Gastrocnemius medialis (tissue), 4 donors: ENCODE data around the gene ARRB1. TPM values are rescaled to one million over a fixed set of nuclear protein-coding genes. Genes with fewer than 3 reads are reported as not detected.

Source experiments
- ATAC-seq, 2 donors: fragments of 150-250 bp; one replicate each; pipeline ENCODE4 v1.9.1; 2016
- DNase-seq, 2 donors: peaks; one replicate each; pipeline ENCODE4 v3.0.0-alpha.2; 2019
- H3K27ac ChIP-seq, 4 donors: fragments of 200-600 bp; sonication (generic); 1 replicate in 1 of 4; 2 replicates in 3 of 4; pipeline ENCODE4 v1.5.1; 2016 to 2018; ENCODE audit warnings: mild to moderate bottlenecking in 2 of 4, moderate library complexity in 1 of 4
- H3K27me3 ChIP-seq, 3 donors: fragments of 200-600 bp; sonication (generic) in 2 of 3; 1 replicate in 1 of 3; 2 replicates in 2 of 3; pipeline versions ENCODE4 v1.5.1 to v1.6.0; 2016 to 2019; ENCODE audit warnings: mild to moderate bottlenecking in 1 of 3, moderate library complexity in 1 of 3
- H3K36me3 ChIP-seq, 2 donors: fragments of 200-600 bp; sonication (generic) in 1 of 2; one replicate each; pipeline ENCODE4 v1.5.1; 2017 to 2018
- H3K4me1 ChIP-seq, 2 donors: fragments of 200-600 bp; sonication (generic) in 1 of 2; one replicate each; pipeline ENCODE4 v1.5.1; 2016 to 2017; ENCODE audit warnings: mild to moderate bottlenecking in 2 of 2
- H3K4me3 ChIP-seq, 4 donors: fragments of 200-600 bp; sonication (generic) in 3 of 4; 1 replicate in 1 of 4; 2 replicates in 3 of 4; pipeline ENCODE4 v1.5.1; 2016 to 2019; ENCODE audit warnings: mild to moderate bottlenecking in 2 of 4
- H3K9me3 ChIP-seq, 3 donors: fragments of 200-600 bp; sonication (generic) in 2 of 3; 1 replicate in 1 of 3; 2 replicates in 2 of 3; pipeline ENCODE4 v1.5.1; 2016 to 2019
- POLR2A ChIP-seq, 2 donors: fragments of 450-650 bp; IDR thresholded peaks; one replicate each; pipeline ENCODE4 v1.6.1; 2017; ENCODE audit warnings: antibody characterized with exemption in 2 of 2, mild to moderate bottlenecking in 2 of 2, moderate library complexity in 2 of 2
- in situ Hi-C, 4 donors: fragments of 200-750 bp; cut with MboI; loops; one replicate each; pipeline versions ENCODE4 v1.15.0 to v1.8.0; 2017; ENCODE audit warnings: low sequenced_read_pairs in 4 of 4
- intact Hi-C: fragments of 100-400 bp; cut with DNase I; formaldehyde crosslinking; loops from one replicate; pipeline ENCODE4 v1.15.1; 2023; ENCODE audit warnings: low total_unique reads
- total RNA-seq, 4 donors: library from RNA; depleted of rRNA; stranded (reverse); fragments of >200 nt; gene quantifications; one replicate each; pipeline versions ENCODE4 v1.1.0 to v1.2.3, GENCODE V29; 2016
- TF ChIP-seq, protein P1 (sequence below), 5 experiments: fragments of 450-650 bp in 3 of 5; fragments of 200-600 bp in 2 of 5; sonication (generic) in 2 of 5; IDR thresholded peaks in 4 of 5; conservative IDR thresholded peaks in 1 of 5; 1 replicate in 4 of 5; 2 replicates in 1 of 5; pipeline ENCODE4 v1.5.1; 2016 to 2019; ENCODE audit warnings: antibody characterized with exemption in 5 of 5, mild to moderate bottlenecking in 3 of 5, moderate library complexity in 3 of 5

Gene ARRB1
- total RNA-seq, 4 donors from 2014 or later: 4.3 to 11.8 (median 5.4) TPM

DNA sequence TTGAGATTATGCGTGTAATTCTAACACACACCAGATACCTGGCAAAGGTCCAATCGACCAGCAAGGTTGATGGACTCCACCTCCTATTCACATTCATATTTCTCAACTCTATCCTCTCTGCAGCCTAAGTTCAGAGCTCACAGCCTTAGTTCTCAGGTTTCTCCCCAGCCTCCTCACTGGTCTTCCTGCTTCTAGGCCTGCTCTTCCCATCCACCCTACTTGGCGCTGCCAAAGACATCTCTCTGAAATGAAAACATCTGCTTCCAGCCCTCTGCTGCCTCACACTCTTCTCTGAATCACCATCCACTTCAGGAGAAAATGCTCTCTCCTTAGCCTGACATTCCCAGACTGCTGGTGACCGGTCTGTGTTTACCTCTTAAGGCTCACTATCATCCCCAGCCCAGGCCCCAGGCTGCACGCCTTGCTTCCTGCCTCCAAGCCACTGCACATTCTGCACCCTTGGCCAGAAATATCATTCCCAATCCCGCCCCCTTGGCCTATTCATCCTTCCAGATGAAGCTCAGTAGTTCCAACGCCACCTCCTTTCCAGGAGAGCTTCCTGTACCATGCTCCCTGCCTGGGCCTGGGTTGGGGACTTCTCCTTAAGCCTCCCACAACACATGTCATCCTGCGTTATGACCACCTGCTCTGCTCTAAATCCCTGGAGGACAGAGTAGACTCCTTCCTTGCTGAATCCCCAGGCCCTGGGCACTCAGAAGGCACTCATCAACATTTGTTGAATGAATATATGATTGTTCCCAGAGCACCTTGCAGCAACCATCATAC lies 3.5 kb downstream of the ARRB1 start:
- Histone ChIP-seq H3K4me1 (peaks cover 37 to 42% of the 10 kb centered on the region in 2 donors), H3K27ac (peak overlapping the region; percentile 35 to 86 (median 65)), H3K9me3 (no peaks in the 10 kb centered on the region), H3K4me3 (no peak overlapping the region), H3K27me3 (no peaks in the 10 kb centered on the region), H3K36me3 (no peaks in the 10 kb centered on the region)
- TF ChIP-seq POLR2A (IDR thresholded peaks at IDR 0.05): no peak
- TF ChIP-seq, protein P1, sequence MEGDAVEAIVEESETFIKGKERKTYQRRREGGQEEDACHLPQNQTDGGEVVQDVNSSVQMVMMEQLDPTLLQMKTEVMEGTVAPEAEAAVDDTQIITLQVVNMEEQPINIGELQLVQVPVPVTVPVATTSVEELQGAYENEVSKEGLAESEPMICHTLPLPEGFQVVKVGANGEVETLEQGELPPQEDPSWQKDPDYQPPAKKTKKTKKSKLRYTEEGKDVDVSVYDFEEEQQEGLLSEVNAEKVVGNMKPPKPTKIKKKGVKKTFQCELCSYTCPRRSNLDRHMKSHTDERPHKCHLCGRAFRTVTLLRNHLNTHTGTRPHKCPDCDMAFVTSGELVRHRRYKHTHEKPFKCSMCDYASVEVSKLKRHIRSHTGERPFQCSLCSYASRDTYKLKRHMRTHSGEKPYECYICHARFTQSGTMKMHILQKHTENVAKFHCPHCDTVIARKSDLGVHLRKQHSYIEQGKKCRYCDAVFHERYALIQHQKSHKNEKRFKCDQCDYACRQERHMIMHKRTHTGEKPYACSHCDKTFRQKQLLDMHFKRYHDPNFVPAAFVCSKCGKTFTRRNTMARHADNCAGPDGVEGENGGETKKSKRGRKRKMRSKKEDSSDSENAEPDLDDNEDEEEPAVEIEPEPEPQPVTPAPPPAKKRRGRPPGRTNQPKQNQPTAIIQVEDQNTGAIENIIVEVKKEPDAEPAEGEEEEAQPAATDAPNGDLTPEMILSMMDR (IDR thresholded peaks at IDR 0.05 in 4 of 5, conservative IDR thresholded peaks at IDR 0.05 in 1 of 5): no peak
- ATAC-seq: peak in 1 of 2 donors; percentile 17
- in situ Hi-C loops: no loop called here
- intact Hi-C loops: loop anchor here (5.0 kb wide), 1 partner anchor 36 kb away; no protein-coding TSS in a partner anchor
- DNase-seq: no peak

DNA sequence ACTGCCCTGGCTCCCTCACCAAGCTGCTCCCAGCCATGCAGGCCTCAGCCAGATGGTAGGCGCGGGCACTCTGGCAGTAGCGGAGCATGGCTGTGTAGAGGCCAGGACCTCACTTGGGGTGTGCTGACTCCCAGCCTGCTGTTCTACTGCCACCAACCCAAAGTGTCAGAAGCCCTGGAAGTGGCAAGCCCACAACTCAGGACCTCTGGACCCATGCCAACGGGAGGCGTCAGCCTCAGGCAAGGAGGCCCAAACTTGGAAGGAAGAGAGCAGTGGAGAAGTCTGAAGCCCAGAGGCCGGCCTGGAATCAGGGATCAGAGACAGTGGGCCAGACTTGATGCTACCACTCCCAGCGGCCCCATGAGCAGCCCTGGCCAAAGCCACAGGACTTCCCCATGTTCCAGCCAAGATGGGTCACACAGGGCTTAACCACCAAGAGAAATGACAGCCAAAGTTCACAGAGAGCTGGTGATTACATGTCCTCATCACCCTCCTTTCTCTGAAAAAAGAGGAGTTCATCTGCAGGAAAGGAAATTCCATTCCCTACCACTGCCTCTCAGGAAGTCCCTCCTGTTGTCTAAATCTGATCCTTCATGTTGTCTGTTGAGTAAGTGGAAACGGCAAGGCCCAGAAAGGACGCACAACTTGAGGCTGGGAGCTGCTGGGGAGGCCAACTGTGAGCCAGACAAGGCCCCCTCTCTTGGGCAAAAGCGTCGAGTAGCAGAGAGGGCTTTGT lies 4.4 kb downstream of the ARRB1 start:
- DNase-seq: peak in 1 of 2 donors; percentile 33
- TF ChIP-seq POLR2A (IDR thresholded peaks at IDR 0.05): no peak
- TF ChIP-seq, protein P1 (IDR thresholded peaks at IDR 0.05 in 4 of 5, conservative IDR thresholded peaks at IDR 0.05 in 1 of 5): no peak
- Histone ChIP-seq H3K27me3 (no peaks in the 10 kb centered on the region), H3K4me1 (peaks cover 32 to 44% of the 10 kb centered on the region in 2 donors), H3K9me3 (no peaks in the 10 kb centered on the region), H3K27ac (peak overlapping the region; percentile 35 to 86 (median 65)), H3K4me3 (no peak overlapping the region), H3K36me3 (no peaks in the 10 kb centered on the region)
- intact Hi-C loops: loop anchor here (5.0 kb wide), 1 partner anchor 35 kb away; no protein-coding TSS in a partner anchor
- ATAC-seq: no peak
- in situ Hi-C loops: no loop called here

DNA sequence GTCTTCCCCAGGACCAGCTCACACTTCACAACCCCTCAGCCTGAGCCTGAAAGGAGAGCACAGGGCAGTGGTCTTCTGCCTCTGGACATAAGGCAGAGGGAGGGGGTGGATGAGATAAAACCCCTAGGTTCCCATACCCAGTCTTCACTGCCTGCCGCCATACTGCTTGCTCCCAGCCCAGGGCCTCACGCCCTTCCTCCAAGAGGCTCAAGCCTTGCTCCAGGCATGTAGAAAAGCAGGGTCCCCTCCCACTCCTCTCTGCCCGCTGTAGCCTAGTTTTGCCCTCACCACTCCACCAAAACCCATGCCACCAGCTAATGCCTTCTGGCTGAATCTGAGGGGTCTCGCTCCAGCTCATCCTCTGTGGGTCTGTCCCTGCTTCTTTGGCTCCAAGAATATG lies 5.2 kb downstream of the ARRB1 start:
- H3K27me3 ChIP-seq: no peaks in the 10 kb centered on the region
- no peaks in the 10 kb centered on the region for H3K9me3 ChIP-seq
- H3K4me3 ChIP-seq: no peak overlapping the region
- DNase-seq (no peak), ATAC-seq (no peak)
- intact Hi-C loops: loop anchor here (5.0 kb wide), 1 partner anchor 34 kb away; no protein-coding TSS in a partner anchor
- no peak for TF ChIP-seq POLR2A (IDR thresholded peaks at IDR 0.05)
- TF ChIP-seq, protein P1 (IDR thresholded peaks at IDR 0.05 in 4 of 5, conservative IDR thresholded peaks at IDR 0.05 in 1 of 5): no peak
- H3K27ac ChIP-seq: peak overlapping the region in 1 of 4 donors; percentile 86
- in situ Hi-C loops: no loop called here
- no peaks in the 10 kb centered on the region for H3K36me3 ChIP-seq
- peaks cover 37 to 52% of the 10 kb centered on the region in 2 donors for H3K4me1 ChIP-seq

DNA sequence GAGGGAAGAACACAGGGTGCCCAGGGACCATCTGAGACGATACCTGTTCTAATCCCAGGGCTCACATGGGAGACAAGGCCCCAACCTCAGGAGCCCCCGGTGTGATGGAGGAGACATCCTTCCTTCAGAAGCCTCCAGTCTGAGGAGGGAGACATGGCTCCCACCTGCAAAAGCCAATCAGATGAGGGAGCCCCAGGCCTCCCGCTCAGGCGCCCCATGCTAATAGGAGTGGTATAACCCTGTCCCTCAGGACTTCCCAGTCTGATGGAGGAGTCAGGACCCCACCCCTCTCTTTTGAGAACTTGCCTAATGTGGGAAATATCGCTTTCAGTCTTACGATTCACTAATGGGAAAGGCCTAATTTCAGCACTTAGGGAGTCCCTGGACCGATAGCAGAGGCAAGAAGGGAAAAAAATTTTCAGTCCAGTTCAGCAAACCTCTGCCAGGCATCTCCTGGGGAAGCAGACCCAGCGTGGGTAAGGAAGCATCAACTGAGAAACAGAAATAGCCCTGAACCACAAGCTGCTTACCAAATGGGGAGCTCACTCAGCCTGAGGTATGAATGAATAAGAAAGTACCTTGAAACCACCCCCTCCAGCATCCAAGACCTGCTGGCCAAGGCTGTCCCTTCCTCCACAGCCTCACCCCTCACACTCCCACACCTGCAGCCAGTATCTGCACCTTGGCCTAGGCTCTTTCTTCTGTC lies 5.9 kb downstream of the ARRB1 start:
- H3K27ac ChIP-seq: peak overlapping the region in 1 of 4 donors; percentile 18
- DNase-seq: no peak
- no peaks in the 10 kb centered on the region for H3K36me3 ChIP-seq
- H3K4me3 ChIP-seq: no peak overlapping the region
- H3K27me3 ChIP-seq: no peaks in the 10 kb centered on the region
- TF ChIP-seq, protein P1 (IDR thresholded peaks at IDR 0.05 in 4 of 5, conservative IDR thresholded peaks at IDR 0.05 in 1 of 5): no peak
- no peak for TF ChIP-seq POLR2A (IDR thresholded peaks at IDR 0.05)
- in situ Hi-C loops: no loop called here
- H3K9me3 ChIP-seq: no peaks in the 10 kb centered on the region
- H3K4me1 ChIP-seq: peaks cover 44 to 56% of the 10 kb centered on the region in 2 donors
- intact Hi-C loops: loop anchor here (5.0 kb wide), 1 partner anchor 33 kb away; no protein-coding TSS in a partner anchor
- ATAC-seq: no peak
